Jurkat, Clone E6-1 (cell line): ENCODE data around the gene PCGF3.

Source experiments
- DNase-seq: peaks from one replicate; pipeline ENCODE4 v3.0.0-alpha.2; 2011; ENCODE audit warnings: low read depth, low spot score
- H3K4me3 ChIP-seq: 2 replicates; pipeline ENCODE4 v1.5.1; 2011; ENCODE audit warnings: mild to moderate bottlenecking, low read length, control low read depth, moderate library complexity

PCGF3 gene

DNA sequence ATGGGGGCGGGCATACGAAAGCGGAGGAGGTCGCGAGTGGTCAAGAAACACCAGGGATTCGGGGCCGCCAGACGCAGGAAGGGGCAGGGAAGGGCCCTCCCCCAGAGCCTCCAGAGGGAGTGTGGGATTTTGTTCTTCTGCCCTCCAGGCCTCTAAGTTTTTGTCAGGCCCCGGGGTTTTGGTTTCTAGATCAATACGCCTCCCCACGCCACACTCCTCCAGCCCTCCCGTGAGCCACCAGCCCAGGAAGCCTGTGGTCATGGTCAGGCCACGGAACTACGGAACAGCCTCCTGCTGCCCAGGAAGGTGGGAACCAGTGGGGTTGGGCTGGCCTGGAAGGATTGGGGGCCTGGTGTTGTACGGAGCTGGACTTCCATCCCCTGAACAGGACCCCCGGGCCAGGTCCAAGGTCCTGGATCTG lies 81.9 kb downstream of the PCGF3 start:
- DNase-seq, result no peak
- no peak overlapping the region for H3K4me3 ChIP-seq

DNA sequence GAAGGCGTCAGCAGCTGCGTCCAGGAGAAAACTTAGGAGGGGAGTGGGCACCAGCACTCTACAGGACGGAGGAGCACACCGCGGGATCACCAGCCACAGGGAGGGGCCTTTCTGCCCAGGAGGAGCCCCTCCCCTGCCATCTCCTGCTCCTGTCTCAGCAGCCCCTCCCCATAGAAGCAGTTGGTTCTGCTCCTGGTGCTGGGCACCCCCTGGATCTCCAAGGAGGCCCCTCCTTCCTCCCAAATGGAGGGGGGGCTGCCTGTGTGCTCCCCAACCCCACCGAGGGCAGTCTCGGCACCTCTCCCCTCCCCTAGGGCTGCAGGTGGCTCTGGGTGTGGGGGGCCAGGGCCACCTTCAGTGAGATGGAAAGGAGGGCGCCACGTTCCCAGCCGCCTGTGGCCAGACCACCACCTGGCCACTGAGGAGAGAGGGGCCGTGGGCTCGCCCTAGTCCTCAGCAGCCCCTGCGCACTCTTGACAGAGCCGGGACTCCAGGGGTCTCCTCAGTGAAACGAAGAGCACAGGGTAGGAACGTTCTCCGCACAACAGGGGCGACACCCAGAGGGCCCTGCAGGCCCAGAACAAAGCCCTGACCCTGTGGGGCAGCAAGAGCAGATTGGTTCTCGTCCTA lies 82.5 kb downstream of the PCGF3 start:
- no peak overlapping the region for H3K4me3 ChIP-seq
- DNase-seq, result no peak

DNA sequence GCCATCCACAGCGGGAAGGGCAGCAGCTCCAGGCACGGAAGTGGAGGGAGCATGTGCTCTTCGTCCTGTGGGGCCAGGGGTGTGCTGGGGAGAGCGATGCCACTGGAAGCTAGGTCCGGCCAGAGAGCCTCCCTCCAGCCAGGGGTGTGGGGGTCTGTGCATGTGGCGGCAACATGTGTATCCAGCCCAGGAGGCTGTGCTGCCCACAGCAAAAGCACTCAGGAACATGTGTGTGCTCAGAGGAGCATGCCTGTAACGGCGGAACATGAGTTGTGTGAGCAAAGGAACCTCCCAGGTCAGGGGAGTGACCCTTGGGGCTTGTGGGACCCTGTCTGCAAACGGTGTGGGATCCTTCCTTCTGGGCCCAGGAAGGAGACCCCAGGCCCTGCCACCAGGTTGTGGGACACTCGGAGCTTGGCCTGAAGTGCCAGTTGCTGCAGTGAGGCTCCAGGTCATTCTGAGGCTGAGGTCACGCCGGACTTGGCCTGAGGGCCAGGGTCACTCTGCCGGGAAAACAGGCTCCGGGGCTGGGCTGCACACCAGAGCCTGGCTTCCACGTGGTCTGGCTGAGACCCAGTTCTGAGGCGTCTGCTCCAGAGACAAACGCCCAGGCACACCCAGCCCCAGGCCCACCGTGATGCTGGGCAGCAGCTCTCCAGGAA lies 83.1 kb downstream of the PCGF3 start:
- no peak overlapping the region for H3K4me3 ChIP-seq
- DNase-seq, result no peak

GRCh38 chr4:789571-790465 lies 84.2 kb downstream of the PCGF3 start:
- H3K4me3 ChIP-seq, result no peak overlapping the region
- no peak for DNase-seq

- DNase-seq, result no peak
Measured at GRCh38 chr4:790466-790820, 84.8 kb downstream of the PCGF3 start.

GRCh38 chr4:791252-791897 lies 85.7 kb downstream of the PCGF3 start:
- no peak overlapping the region for H3K4me3 ChIP-seq
- no peak for DNase-seq

More at GRCh38 chr4:790466-790820, 84.8 kb downstream of the PCGF3 start:
- no peak overlapping the region for H3K4me3 ChIP-seq

- H3K4me3 ChIP-seq, result peak overlapping the region; percentile 39
- DNase-seq, result no peak
Measured at GRCh38 chr4:791898-792625, 86.4 kb downstream of the PCGF3 start.

GRCh38 chr4:792626-793092 lies 87.0 kb downstream of the PCGF3 start:
- peak; percentile 94 for DNase-seq
- H3K4me3 ChIP-seq, result peak overlapping the region; percentile 39

- DNase-seq, result no peak
- H3K4me3 ChIP-seq, result peak overlapping the region; percentile 39; the same call in 1 of the 2 replicates
Measured at GRCh38 chr4:793093-793861, 87.6 kb downstream of the PCGF3 start.

DNA sequence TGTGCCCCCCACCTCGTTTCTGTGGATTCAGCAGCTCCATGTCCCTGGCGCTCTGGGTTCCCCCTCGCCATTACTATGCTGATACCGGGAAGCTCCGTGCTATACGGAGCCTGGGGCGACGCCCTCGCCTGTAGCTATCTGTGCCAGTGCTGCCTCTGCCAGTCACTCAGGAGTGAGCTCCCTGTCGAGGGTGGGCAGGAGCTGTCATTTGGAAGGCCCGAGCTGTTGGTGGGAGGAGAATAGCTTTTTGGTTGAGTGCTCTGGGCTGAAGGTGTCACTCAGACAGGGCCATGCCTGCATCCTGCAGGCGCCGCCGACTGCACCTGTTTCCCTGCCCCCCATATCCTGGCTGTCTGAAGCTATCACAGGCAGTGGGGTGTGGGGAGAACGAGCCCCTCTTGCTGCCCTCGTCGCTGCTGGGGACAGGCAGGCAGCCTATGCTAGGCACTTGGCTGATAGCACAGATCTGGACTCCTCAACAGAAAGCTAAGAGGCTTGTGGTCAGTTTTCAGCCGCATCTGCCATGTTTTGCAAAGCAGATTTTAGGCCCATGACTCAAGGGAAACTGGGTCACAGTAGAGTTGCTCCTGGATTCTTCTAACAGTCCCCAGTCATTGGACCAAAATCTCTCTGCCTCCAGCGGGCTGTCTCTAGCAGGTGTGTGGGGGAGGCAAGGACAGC lies 88.4 kb downstream of the PCGF3 start:
- peak; percentile 77 for DNase-seq
- peak overlapping the region; percentile 3; the same call in 1 of the 2 replicates for H3K4me3 ChIP-seq

DNA sequence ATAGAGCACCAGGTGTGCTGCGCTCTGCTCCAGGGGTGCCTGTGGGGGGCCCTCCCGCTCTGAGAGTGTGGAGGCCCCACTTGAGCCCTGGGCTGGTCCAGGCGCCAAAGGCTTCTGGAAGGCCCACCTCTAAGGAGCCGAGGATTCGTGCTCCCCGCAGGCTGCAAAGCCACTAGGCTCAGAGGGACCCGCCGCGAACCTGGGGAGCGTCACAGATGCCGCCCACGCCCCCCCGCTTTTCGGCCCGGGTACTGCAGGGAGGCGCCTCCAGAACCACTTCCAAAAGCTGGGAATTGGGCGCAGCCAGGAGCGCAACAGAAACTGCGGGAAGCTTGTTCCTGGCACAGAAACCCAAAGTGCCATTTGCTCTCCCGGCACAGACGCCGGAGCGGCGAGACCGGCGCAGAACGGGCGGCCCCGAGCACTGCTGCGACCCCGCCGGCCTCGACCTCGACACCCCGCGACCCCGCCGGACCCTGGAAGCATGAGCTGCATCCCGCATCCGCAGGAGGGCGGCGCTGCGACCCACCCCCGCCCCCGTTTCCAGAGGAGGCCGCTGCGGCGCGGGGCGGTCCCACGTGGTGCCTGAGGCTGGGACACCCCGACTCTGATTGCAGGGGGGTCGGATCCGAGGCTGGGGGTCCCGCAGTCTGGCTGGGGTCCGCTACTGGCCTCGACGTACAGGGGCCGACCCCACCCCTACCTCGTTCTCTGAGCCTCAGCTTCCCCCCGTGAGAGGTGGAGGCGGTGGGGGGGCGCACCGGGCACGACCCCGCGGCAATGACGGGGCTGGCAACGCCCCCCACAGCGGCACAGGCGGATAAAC lies 89.5 kb downstream of the PCGF3 start:
- no peak overlapping the region for H3K4me3 ChIP-seq
- no peak for DNase-seq

- DNase-seq, result no peak
- no peak overlapping the region for H3K4me3 ChIP-seq
Measured at GRCh38 chr4:795726-796119, 90.1 kb downstream of the PCGF3 start.

DNA sequence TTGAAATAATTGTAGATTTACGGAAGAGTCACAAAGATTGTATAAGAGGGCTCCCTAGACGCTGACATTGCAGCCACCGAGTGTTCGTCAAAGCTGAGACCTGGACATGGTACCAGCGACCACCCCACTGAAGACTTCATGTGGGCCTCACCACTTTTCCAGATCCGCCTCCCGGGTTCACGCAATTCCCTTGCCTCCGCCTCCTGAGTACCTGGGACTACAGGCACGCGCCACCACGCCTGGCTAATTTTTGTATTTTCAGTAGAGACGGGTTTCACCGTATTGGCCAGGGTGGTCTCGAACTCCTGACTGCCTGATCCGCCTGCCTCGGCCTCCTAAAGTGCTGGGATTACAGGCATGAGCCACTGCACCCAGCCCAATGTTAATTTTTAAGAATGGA lies 90.6 kb downstream of the PCGF3 start:
- H3K4me3 ChIP-seq, result no peak overlapping the region
- DNase-seq, result no peak

- DNase-seq, result no peak
- H3K4me3 ChIP-seq, result no peak overlapping the region
Measured at GRCh38 chr4:797066-797465, 91.4 kb downstream of the PCGF3 start.

DNA sequence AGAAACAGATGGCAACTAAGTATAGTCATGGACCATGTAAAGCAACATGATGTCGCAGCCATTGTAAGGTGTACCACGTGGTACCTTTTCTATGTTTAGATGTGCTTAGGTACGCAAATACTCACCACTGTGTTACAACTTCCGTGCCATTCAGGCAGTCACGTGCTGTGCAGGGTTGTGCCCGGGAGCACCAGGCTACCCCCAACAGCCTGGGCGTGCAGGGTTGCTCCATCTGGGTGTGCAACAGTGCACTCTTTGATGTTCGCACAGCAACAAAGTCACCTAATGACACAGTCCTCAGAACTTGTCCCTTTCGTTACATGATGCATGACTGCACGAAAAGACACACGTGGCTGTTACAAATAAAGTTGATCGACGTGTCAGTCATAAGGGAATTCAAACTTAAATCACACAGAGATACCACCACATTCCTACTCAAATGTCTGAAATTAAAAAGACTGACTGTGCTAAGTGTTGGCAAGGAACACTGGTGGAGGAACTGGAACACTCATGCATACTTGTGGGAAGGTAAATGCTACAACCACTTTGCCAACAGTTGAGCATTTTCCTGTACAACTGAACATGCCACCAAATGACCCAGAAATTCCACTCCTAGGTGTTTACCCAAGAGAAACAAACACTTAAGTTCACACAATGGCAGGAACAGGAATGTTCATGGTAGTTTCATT lies 95.9 kb downstream of the PCGF3 start:
- no peak for DNase-seq
- no peak overlapping the region for H3K4me3 ChIP-seq

GRCh38 chr4:803884-804283 lies 98.3 kb downstream of the PCGF3 start:
- H3K4me3 ChIP-seq, result no peak overlapping the region
- no peak for DNase-seq
